GM18907 (cell line): ENCODE measurements around the gene SIAH3.
A peak's percentile ranks its signal among the peaks of the same experiment; 100 is the strongest.

Experiments
- ATAC-seq: cut with Tn5 transposase; IDR thresholded peaks from one replicate; pipeline ENCODE4 v1.9.1; 2021; ENCODE audit warnings: mild to moderate bottlenecking, moderate library complexity; ENCODE audit not compliant: unreplicated experiment

The SIAH3 gene

DNA sequence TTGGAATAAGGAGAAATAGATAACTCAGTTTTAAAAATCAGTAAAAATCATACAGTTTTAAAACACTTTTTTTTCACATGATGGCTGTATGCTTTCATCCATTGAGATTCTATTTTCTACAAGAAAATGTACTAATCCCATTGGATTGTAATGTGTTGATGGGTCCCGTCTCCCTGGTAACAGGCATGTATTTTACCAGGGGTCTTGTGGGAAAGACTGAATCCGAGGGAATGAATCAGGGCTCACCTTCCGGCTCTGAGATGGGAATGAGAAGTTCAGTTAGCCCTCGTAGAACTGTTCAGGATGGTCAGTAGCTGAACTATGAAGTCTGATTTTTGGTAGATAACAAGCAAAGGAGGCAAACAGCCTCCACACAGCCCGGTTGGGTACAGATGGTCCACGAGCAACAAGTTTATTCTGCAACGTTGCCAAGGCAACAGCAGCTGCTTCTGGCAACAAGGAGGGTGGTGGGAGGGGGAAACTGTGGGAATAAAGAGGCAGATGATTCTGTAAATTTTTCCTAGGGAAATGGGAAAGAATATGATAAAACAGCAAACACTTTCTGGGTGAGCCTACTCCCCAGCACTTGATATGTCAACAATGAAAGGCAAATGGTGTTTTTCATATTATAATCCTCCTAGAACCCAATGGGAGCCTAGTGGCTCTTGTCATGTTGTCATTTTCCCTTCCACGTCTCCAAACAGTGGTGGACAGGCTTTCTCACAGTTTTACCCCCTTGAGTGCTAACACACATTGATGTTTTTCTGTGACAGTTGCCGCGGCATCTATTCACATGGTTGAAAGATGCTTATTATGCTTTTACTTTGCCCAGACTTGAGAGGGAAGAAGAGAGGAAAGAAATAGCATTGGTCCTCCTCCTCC lies 12.4 kb upstream of the SIAH3 start:
- no peak for ATAC-seq

DNA sequence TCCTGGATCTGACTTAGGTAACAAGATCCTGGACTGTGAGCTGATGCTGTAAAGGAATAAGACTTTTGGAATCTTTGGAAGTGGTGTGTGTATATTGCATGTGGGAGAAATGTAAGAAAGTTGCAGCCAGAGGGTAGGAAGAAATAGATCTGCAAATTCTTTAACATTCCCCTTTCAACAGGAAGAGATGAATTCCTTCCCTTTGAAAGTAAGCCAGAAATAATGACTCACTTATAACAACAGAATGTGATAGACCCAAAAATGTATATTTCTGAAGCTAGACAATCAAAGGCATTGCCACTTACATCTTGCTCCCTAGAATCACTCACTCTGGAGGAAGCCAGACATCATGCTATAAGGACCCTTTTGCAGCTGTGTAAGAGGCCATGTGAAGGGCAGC lies 9.8 kb upstream of the SIAH3 start:
- no peak for ATAC-seq

DNA sequence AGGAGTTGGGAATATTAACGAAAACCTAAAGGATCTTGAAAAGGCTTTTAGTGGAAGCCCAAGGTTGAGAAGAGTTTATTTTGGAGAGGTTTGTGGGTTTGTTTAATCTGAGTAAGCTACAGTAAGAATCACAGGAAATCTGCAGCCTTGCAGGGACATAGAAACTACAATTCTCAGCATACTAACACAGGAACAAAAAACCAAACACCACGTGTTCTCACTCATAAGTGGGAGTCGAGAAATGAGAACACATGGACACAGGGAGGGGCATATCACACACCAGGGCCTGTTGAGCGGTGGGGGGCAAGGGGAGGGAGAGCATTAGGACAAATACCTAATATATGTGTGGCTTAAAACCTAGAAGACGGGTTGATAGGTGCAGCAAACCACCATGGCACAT lies 8.7 kb upstream of the SIAH3 start:
- ATAC-seq = no peak

DNA sequence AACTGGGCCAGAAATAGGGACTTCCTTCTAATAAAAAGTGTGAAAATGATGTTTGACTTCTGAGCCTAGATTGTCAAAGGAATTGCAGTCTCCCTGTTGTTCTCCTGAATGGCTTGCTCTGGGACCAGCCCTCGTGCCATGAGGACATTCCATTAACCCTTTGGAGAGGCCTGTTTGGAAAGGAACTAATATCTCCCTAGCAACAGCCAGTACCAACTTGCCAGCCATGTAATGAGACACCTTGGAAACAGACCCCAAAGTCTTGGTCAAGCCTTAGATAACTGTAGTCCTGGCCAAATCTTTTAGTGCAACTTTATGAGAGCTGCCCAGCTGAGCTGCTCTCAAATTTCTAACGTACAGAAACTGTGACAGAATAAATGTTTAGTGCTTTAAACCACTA lies 8.2 kb upstream of the SIAH3 start:
- ATAC-seq = no peak

DNA sequence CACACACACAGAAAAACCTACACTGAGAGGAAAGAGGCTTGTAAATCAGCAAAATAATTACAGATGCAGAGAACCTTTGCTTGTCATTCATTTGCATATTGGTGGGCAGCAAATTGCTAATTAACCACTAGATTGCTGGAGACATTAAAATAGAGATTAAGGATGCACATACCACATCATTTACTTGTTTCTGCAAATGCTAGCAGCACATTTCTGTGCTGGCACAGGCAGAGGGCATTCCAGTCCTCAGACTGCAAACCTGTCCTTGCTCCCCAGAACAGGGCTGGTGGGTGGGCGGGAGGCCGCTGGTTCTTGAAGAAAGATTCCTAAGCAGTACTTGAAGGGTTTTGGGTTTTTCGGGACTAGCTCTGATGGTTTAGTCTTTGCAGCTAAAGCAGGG lies 941 bp upstream of the SIAH3 start:
- ATAC-seq = no peak

DNA sequence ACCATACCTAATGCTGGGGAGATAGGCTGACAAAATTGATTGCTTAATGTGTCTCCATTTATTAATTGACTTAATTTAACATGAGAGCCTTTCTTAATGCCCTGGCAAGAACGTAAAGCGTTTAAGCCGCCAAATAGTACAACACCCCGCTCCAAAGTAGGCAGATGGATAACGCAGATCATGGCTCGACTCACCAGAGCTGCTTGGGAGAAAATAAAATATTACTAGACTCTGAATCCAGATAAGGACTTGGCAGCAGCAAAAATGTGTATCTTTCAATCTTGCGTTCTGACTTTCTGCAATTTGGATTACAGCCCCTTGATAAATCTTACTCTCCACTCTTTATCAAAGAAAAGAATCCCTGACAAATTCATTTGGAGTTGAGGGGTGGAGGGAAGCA lies 403 bp upstream of the SIAH3 start:
- ATAC-seq = no peak

DNA sequence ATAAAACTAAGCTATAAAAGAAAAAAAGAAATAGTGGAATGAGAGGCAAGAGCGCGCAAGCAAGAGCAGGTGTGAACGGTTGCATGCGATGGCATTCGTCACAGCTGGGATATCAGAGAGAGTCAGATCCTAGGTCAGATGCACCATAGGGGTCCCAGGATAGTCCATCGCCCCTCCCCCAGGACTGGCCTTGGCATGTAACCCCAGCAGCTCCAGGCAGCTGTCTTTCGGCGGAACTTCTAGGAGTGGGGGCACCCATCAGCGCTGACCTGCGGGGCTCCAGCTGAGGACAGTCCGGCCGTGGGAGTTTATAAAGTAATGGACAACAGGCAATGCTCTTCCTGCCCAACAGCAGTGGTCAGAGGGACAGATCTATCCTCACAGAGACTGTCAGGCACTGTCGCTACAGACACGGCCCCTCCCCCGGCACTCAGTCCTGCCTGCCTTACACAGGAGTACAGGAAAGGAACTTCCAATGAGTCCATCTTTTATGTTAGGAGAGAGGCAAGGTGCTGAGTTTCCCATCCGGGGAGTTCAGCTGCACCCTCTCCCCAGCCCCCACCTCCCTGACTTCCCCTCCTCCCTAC lies 1.4 kb downstream of the SIAH3 start:
- ATAC-seq = no peak

DNA sequence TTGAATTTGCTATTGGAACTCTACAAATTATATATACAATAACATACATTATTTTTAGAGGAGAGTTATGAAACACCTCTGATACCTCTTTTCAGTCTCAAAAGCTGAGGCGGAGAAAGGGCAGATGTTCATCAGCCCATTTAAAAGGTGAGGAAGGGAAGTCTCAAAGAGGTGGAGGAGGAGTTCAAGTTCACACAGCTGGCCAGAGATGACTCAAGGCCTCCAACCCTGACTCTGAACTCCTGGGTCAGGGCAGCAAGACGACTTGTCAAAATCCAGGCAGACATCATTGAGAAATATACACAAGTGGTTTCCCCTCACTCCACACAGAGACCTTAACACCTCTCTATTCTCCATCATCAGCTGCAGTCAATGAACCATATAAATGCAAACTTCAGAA lies 2.1 kb downstream of the SIAH3 start:
- no peak for ATAC-seq

DNA sequence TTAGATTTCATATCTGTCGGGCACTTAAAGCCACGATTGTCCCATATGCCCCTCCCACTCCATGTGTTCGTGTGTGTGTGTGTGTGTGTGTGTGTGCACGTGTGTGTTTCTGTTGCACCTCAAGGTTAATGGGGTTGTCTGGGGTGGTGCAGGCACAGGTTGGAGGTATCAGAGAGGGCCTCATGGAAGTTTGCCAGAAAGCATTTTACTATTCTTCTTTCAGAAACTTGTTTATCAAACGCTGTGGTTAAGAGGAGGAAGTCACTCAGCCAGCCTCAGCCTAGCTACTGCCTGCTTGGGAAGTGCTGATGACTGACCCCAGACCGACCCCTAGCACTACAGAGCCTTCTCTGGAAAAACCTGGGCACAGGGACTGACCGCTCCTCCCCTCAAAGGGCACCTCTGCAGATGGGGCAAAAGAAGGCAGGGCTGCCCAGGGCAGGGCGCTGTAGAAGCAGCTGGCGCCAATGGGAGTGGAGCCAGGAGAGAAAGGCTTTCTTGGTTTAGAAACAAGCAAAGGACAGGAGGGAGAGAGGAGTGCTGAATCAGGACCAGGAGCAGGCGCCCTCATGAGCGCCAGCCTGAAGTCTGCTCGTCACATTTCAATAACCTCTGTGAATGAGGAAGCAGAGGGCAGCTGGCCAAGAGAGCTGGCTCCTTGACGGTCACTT lies 3.9 kb downstream of the SIAH3 start:
- ATAC-seq = no peak

DNA sequence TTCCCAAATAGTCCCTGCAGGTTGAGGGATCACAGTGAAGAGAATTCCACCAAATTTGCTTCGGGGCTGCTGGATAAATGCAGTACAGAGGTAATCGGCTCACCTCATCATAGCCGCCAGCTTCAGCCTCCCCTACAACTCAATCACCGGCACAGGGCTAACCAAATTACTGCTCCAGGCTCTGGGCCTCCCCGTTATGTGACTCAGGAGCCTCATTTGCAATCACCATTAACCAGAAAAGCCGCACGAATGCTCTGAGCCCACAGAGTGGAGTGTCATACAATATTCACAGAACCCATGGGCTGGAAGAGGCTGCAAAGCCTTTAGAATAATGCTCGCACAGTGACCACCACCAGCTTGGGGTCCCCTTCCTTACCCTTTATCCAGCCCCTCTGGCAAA lies 4.9 kb downstream of the SIAH3 start:
- ATAC-seq = no peak

DNA sequence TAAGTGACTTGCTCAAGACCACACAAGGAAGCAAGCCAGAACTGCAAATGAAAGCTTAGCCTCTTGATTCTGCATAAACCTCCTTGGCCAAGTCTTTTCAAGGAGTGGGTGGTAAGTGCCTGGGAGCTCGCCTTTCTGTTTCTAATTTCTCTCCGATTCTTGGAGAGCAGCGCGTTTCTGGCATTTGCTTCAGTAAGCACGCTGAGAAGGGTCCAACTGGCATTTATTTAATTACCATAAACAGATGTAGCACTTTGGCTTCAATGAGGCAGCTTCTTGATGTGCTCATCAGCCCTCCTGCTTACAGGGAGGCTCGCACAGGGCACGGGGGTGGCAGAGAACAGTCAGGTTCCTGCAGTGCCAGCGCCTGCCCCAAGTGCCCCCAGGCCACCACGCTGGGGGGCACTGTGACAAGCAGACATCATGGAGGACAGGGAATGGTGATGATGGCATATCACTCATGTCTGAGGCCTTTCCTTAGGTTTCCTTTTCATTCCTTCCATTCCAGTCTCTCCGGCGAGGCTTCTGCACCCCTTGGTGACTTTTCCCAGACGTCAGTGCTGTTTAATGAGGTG lies 13.3 kb downstream of the SIAH3 start:
- ATAC-seq = no peak

DNA sequence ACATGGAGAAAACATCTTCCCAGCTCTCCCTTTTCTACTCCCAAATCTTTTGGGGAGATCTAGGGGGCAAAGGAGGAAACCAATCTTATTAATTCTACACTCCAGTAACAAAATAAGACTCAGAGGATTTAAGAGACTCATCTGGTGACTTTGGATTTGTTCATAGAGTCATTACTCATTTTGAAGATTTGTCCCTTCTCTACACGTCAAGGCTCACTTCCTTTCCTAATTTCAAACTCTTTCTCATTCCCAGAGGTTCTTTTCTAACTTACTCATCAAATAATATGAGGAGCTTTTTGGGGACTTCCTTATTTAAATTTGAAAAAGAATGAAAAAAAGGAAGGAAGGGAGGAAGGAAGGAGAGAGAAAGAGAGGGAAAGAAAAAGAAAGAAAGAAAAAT lies 14.4 kb downstream of the SIAH3 start:
- no peak for ATAC-seq

DNA sequence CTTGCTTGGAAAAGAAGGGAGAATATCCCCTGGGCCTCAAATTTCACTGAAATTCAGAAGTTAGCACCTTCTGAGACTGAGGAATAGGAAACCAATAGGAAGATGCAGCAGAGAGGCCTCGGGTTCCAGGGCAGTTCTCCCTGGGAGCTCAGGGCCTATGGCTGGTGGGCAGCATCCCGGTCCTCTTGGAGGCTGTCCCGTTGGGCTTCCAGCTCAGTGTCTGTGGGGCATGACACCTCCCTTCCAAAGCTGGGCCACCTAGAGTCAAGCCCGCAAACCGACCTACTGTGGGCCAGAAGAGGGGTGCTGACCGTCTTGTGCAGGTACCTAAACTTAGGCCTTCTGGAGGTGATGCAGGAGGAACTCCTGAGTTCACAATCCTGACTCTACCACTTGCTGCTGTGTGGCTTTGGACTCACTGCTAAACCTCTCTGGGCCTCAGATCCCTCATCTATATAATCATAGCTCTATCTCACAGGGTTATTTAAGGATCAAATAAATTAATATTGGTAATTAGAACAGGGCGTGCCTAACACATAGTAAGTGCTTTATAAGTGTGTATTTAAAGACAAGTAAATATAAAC lies 17.1 kb downstream of the SIAH3 start:
- no peak for ATAC-seq

DNA sequence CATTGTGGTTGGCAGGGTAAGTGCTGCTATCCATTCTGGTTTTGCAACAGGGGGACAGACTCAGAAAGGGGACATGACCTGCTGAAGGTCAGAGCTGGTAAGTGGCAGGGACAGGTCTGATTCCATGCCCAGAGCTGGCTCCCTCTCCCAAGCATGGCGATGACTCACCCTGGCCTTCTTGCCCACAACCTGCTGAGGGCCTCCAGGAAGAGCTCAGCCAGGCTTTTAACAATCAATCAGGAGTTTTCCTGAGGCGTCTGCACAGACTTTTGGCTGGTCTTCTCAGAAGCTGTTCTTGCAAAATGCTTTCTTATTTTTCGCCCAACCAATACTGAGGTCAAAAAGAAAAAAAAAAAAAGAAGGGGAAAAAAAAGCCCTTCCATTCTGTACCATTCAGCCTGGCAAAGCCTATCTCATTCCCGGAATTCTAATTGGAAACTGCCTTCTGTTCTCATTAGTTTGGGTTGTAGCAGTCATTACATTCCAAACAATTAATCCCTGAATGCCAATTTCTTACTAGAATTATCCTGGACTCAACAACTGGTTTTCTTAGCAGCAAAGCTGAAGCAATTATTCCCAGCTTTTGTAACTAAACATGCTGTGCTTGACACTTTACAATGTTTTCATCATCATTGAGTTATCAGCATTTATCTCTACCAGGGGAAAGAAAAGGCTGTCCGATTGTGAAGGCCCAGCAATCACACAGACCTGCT lies 17.7 kb downstream of the SIAH3 start:
- no peak for ATAC-seq

DNA sequence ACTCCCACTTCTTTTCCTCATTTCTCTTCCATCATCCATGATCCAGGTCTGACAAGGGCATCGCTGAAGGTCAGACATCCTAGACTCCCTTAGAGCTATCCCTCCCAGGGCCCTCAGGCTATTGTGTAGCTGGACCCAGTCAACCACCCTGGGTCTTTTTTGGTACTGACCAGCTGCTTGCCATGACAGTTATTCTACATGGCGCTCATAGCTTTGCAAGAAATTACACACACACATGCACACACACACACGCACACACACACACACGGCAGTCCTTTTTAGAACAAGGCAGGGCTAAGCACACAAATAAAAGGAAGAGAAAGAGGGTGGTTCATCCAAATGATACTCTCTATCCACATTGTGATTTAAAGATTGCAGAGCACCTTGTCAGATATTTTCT lies 18.3 kb downstream of the SIAH3 start:
- no peak for ATAC-seq

DNA sequence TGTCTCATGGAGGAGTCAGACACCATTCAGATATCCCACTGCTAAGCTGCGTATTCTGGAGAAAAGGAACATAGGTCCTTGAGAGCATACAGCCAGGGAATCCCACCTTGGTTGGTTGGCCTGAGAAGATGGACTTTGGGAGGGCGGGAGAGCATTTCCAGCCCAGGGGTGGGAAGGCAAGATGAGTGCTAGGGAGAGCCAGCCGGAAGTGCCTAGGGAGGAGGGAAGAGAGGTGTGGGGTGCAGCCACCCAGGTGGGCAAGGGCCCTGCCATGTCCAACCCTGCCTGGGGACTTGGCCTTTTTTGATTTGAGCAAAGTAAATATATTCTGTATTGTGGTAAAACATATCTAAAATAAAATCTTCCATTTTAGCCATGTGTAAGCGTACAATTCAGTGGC lies 19.7 kb downstream of the SIAH3 start:
- ATAC-seq = no peak

DNA sequence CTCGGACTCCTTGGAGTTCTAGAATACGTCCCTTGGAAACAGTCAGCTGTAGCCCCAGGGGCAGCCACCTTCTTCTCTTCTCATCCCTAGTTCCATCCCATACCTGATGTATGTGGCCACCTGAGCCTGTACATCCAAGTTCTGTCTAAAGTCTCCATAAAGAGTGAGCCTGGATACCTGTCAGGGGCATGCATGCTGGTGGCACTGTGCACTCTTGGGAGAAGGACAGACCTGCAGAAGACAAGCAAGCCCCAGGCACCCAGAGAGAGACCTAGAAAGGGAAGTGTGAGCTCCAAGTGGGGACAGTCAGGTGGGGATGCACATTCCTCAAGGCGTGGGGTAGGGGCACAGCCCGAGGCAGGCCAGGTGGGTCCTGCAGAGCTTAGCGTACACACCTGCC lies 21.4 kb downstream of the SIAH3 start:
- no peak for ATAC-seq

DNA sequence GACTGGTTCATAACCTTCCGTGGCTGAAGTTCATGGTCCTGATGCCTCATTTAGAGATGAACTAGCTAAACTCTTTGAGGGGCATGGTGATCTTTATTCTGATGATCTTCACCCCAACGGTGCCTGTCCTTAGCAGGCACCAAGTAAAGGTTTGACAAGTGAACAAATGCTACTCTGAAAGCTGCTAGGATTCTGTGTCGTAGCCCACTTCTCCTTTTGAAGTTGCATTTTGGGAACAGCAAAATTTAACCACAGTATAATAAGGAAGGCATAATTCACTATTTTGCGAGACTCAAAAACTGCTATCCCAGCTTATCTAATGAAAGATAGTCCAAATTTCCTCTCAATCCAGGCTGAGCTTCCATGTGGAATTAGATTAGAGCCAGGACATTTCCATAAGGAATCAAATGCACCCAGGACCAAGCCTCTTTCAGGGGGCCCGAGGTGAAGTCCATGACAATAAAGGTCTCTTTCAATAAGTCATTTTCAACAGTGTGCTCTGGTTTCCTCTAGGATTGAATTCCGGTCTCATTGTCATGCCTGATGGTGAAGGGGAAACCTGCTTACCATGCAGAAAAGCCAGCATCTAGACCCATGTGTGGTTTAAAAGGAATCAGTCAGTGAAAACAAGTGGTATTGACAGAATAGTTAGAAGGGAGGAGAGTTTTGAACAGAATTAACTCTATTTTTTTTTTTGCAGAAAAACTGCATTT lies 23.1 kb downstream of the SIAH3 start:
- ATAC-seq = no peak

DNA sequence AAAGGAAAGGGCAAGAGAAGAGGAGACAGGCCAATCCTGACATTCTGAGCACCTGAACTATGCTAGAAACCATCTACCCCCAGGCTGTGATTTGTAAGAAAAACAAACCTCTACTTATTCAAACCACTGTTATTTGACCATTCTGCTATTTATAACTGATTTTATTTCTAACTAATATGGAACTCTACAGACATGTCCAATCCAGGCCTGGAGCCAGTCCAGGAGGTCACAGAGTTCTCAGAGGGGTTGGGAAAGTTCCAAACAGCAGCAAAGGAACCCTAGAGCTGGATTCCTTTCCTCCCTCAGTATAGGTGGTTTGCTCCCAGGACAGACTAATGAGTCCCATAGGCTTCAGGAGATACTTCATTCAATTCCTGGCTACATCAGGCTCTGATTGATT lies 24.2 kb downstream of the SIAH3 start:
- no peak for ATAC-seq

DNA sequence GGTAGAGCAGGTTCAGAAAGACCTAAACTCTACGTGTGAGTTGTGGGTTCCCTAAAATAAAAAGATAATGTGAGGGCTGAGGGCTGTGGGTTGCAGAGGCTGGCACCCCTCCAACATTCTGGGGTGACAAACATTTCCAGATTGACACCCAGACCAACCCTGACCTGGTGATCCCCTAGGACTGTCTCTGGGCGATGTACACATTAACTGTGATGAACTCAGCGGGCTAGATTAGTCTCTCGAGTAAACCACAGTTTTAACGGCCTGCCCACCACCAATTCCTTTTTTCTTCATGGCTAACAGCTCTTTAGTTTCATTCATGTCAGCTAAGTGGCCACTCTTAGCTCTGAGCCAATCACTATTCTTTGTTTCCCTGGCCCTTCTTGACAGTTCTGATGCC lies 24.8 kb downstream of the SIAH3 start:
- peak; percentile 88 for ATAC-seq

DNA sequence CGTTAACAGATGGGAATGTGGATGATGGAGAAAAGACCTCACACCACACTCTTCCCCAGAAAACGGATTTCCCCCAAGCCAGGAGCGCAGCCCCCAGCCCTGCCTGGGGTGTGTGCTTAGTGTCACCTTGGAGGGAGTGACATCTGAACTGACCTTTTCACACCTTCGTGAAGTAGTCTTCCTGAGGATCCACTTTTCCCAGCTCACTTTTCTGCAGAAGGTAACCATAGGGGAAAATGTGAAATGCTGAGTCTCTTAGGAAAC lies 26.2 kb downstream of the SIAH3 start:
- no peak for ATAC-seq
